Breast epithelium (tissue), 3 donors: Measurements from ENCODE around the gene SH2D2A.

Source experiments
- CTCF ChIP-seq, 3 donors: fragments of 450-650 bp; IDR thresholded peaks; one replicate each; pipeline ENCODE4 v1.5.1; 2016 to 2017; ENCODE audit warnings: antibody characterized with exemption in 3 of 3, mild to moderate bottlenecking in 3 of 3, moderate library complexity in 3 of 3
- POLR2A ChIP-seq: fragments of 450-650 bp; IDR thresholded peaks from one replicate; pipeline ENCODE4 v1.6.1; 2016; ENCODE audit warnings: antibody characterized with exemption, mild to moderate bottlenecking, moderate library complexity
- POLR2AphosphoS5 ChIP-seq, 3 donors: sonication (generic); formaldehyde crosslinking; IDR thresholded peaks; one replicate each; pipeline ENCODE4 v1.6.1; 2017; ENCODE audit warnings: antibody characterized with exemption in 3 of 3

GRCh38 chr1:156805766-156806511 lies 10.7 kb downstream of the SH2D2A start:
- TF ChIP-seq POLR2A (no peak), CTCF (IDR thresholded peaks at IDR 0.05) (no peak), POLR2AphosphoS5 (IDR thresholded peaks at IDR 0.05) (peak in 1 of 3 donors; percentile 45)
